ENCODE measurements around the gene GTF2H1. TPM values are rescaled to one million over a fixed set of nuclear protein-coding genes. Genes with fewer than 3 reads are reported as not detected.

GTF2H1 gene
- total RNA-seq, 1 donor from 2014 or later = 47.8 TPM

DNA sequence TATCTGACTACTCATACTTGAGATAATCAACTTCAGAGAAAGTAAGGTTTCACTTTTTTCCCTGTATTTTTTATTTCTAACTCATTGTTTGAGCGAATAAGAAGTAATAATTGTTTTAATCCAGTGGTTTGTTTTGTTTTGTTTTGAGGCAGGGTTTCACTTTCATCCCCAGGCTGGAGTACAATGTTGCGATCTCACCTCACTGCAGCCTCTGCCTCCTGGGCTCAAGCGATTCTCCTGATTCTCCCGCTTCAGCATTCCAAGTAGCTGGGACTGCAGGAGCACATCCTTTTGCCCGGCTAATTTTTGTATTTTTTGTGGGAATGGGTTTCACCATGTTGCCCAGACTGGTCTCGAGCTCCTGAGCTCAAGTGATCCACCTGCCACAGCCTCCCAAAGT is 8.6 kb downstream of the GTF2H1 start:
- FAIRE-seq (no peak), DNase-seq (ENCODE audit: low read depth) (no peak)
- Histone ChIP-seq H3K4me2 (ENCODE audit: low read length) (no peak overlapping the region), H3K9me3 (ENCODE audit: insufficient read depth, low read depth, low read length) (no peaks in the 10 kb centered on the region), H2AFZ (ENCODE audit: low read depth, low read length) (no peak overlapping the region), H4K20me1 (ENCODE audit: insufficient read depth, low read length) (peaks cover 33% of the 10 kb centered on the region), H3K27ac (ENCODE audit: low read depth, low read length) (no peak overlapping the region), H3K4me3 (ENCODE audit: insufficient read depth, low read depth, low read length) (no peak overlapping the region), H3K79me2 (ENCODE audit: insufficient read depth, low read length) (peaks cover 54% of the 10 kb centered on the region), H3K9ac (ENCODE audit: low read length) (no peak overlapping the region), H3K36me3 (ENCODE audit: insufficient read depth, low read length) (peaks cover 33% of the 10 kb centered on the region), H3K4me1 (ENCODE audit: insufficient read depth, low read length) (no peaks in the 10 kb centered on the region), H3K27me3 (ENCODE audit: insufficient read depth, low read length) (no peaks in the 10 kb centered on the region)
- H3K36me3 Mint-ChIP-seq (ENCODE audit: low read depth, unreplicated experiment) = no peaks in the 10 kb centered on the region
- H3K4me1 Mint-ChIP-seq (ENCODE audit: low read depth, unreplicated experiment) = peaks cover 14% of the 10 kb centered on the region
- no peak for TF ChIP-seq EZH2 (IDR thresholded peaks at IDR 0.05; ENCODE audit: insufficient read depth, low read length)
- TF ChIP-seq, protein P1, sequence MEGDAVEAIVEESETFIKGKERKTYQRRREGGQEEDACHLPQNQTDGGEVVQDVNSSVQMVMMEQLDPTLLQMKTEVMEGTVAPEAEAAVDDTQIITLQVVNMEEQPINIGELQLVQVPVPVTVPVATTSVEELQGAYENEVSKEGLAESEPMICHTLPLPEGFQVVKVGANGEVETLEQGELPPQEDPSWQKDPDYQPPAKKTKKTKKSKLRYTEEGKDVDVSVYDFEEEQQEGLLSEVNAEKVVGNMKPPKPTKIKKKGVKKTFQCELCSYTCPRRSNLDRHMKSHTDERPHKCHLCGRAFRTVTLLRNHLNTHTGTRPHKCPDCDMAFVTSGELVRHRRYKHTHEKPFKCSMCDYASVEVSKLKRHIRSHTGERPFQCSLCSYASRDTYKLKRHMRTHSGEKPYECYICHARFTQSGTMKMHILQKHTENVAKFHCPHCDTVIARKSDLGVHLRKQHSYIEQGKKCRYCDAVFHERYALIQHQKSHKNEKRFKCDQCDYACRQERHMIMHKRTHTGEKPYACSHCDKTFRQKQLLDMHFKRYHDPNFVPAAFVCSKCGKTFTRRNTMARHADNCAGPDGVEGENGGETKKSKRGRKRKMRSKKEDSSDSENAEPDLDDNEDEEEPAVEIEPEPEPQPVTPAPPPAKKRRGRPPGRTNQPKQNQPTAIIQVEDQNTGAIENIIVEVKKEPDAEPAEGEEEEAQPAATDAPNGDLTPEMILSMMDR (IDR thresholded peaks at IDR 0.05; ENCODE audit: insufficient read depth, low read depth, low read length) = no peak
- H3K4me3 Mint-ChIP-seq (ENCODE audit: unreplicated experiment) = no peak overlapping the region
- H3K9me3 Mint-ChIP-seq (ENCODE audit: unreplicated experiment) = no peaks in the 10 kb centered on the region
- no peaks in the 10 kb centered on the region for H3K27me3 Mint-ChIP-seq (ENCODE audit: low read depth, unreplicated experiment)
- no peak overlapping the region for H3K27ac Mint-ChIP-seq (ENCODE audit: unreplicated experiment)

DNA sequence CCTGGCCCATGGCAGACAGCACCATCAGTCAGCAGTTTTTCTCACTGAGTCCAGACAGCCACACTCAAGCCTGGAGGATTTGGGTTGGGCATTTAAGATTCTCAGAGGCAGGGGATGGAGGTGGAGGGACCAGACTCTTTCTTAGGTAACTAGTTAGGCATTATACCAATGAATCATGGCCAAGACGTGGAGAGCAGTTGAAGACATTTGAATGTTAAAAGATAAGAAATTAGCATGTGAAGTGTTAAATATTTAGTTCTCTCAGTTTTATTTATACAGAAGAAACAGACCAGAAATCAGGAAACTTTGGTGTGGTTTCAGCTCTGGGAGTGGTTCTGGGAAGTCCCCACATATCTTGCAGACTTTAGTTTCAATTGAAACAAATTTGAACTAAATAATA is 9.9 kb downstream of the GTF2H1 start:
- Histone ChIP-seq H3K36me3 (ENCODE audit: insufficient read depth, low read length) (peaks cover 38% of the 10 kb centered on the region), H3K27ac (ENCODE audit: low read depth, low read length) (no peak overlapping the region), H4K20me1 (ENCODE audit: insufficient read depth, low read length) (peaks cover 34% of the 10 kb centered on the region), H3K9ac (ENCODE audit: low read length) (no peak overlapping the region), H3K4me3 (ENCODE audit: insufficient read depth, low read depth, low read length) (no peak overlapping the region), H3K9me3 (ENCODE audit: insufficient read depth, low read depth, low read length) (no peaks in the 10 kb centered on the region), H3K79me2 (ENCODE audit: insufficient read depth, low read length) (peaks cover 41% of the 10 kb centered on the region), H3K4me1 (ENCODE audit: insufficient read depth, low read length) (no peaks in the 10 kb centered on the region), H3K4me2 (ENCODE audit: low read length) (no peak overlapping the region), H2AFZ (ENCODE audit: low read depth, low read length) (no peak overlapping the region), H3K27me3 (ENCODE audit: insufficient read depth, low read length) (no peaks in the 10 kb centered on the region)
- H3K27me3 Mint-ChIP-seq (ENCODE audit: low read depth, unreplicated experiment) = no peaks in the 10 kb centered on the region
- TF ChIP-seq EZH2 (IDR thresholded peaks at IDR 0.05; ENCODE audit: insufficient read depth, low read length) = no peak
- TF ChIP-seq, protein P1 (IDR thresholded peaks at IDR 0.05; ENCODE audit: insufficient read depth, low read depth, low read length) = no peak
- H3K36me3 Mint-ChIP-seq (ENCODE audit: low read depth, unreplicated experiment) = no peaks in the 10 kb centered on the region
- H3K4me3 Mint-ChIP-seq (ENCODE audit: unreplicated experiment) = no peak overlapping the region
- no peaks in the 10 kb centered on the region for H3K9me3 Mint-ChIP-seq (ENCODE audit: unreplicated experiment)
- FAIRE-seq (no peak), DNase-seq (ENCODE audit: low read depth) (no peak)
- H3K27ac Mint-ChIP-seq (ENCODE audit: unreplicated experiment) = no peak overlapping the region
- peaks cover 14% of the 10 kb centered on the region for H3K4me1 Mint-ChIP-seq (ENCODE audit: low read depth, unreplicated experiment)

DNA sequence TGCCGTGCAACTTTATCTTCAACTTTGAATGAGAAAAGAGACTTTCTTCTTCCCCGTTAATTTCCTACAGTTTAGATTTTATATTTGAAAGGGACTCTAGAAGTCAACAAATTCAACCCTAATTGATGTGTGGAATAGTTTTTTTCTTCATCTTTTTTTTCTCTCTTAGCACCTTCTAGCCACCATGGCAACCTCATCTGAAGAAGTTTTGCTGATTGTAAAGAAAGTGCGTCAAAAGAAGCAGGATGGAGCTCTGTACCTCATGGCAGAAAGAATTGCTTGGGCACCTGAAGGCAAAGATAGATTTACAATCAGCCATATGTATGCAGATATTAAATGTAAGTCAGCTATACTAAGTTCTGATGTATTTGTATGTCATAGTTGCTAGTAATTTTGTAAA is 10.5 kb downstream of the GTF2H1 start:
- Histone ChIP-seq H4K20me1 (ENCODE audit: insufficient read depth, low read length) (peaks cover 31% of the 10 kb centered on the region), H3K9me3 (ENCODE audit: insufficient read depth, low read depth, low read length) (no peaks in the 10 kb centered on the region), H3K9ac (ENCODE audit: low read length) (no peak overlapping the region), H3K79me2 (ENCODE audit: insufficient read depth, low read length) (peaks cover 36% of the 10 kb centered on the region), H2AFZ (ENCODE audit: low read depth, low read length) (no peak overlapping the region), H3K27ac (ENCODE audit: low read depth, low read length) (no peak overlapping the region), H3K27me3 (ENCODE audit: insufficient read depth, low read length) (no peaks in the 10 kb centered on the region), H3K4me2 (ENCODE audit: low read length) (no peak overlapping the region), H3K4me3 (ENCODE audit: insufficient read depth, low read depth, low read length) (no peak overlapping the region), H3K4me1 (ENCODE audit: insufficient read depth, low read length) (no peaks in the 10 kb centered on the region), H3K36me3 (ENCODE audit: insufficient read depth, low read length) (peaks cover 43% of the 10 kb centered on the region)
- Mint-ChIP-seq H3K9me3 (ENCODE audit: unreplicated experiment) (no peaks in the 10 kb centered on the region), H3K4me1 (ENCODE audit: low read depth, unreplicated experiment) (peaks cover 14% of the 10 kb centered on the region), H3K36me3 (ENCODE audit: low read depth, unreplicated experiment) (no peaks in the 10 kb centered on the region), H3K27ac (ENCODE audit: unreplicated experiment) (no peak overlapping the region), H3K4me3 (ENCODE audit: unreplicated experiment) (no peak overlapping the region), H3K27me3 (ENCODE audit: low read depth, unreplicated experiment) (no peaks in the 10 kb centered on the region)
- no peak for TF ChIP-seq EZH2 (IDR thresholded peaks at IDR 0.05; ENCODE audit: insufficient read depth, low read length)
- TF ChIP-seq, protein P1 (IDR thresholded peaks at IDR 0.05; ENCODE audit: insufficient read depth, low read depth, low read length) = no peak
- FAIRE-seq = no peak
- DNase-seq (ENCODE audit: low read depth) = no peak

Data from astrocyte (in vitro differentiated cells and primary cell).